Gastrocnemius medialis (tissue), 4 donors: Measurements from ENCODE around the gene KCNAB1. TPM values are rescaled to one million over a fixed set of nuclear protein-coding genes. Genes with fewer than 3 reads are reported as not detected.

Experiments
- ATAC-seq, 2 donors: fragments of 150-250 bp; one replicate each; pipeline ENCODE4 v1.9.1; 2016
- DNase-seq, 2 donors: peaks; one replicate each; pipeline ENCODE4 v3.0.0-alpha.2; 2019
- H3K27ac ChIP-seq, 4 donors: fragments of 200-600 bp; sonication (generic); 1 replicate in 1 of 4; 2 replicates in 3 of 4; pipeline ENCODE4 v1.5.1; 2016 to 2018; ENCODE audit warnings: mild to moderate bottlenecking in 2 of 4, moderate library complexity in 1 of 4
- H3K27me3 ChIP-seq, 3 donors: fragments of 200-600 bp; sonication (generic) in 2 of 3; 1 replicate in 1 of 3; 2 replicates in 2 of 3; pipeline versions ENCODE4 v1.5.1 to v1.6.0; 2016 to 2019; ENCODE audit warnings: mild to moderate bottlenecking in 1 of 3, moderate library complexity in 1 of 3
- H3K36me3 ChIP-seq, 2 donors: fragments of 200-600 bp; sonication (generic) in 1 of 2; one replicate each; pipeline ENCODE4 v1.5.1; 2017 to 2018
- H3K4me1 ChIP-seq, 2 donors: fragments of 200-600 bp; sonication (generic) in 1 of 2; one replicate each; pipeline ENCODE4 v1.5.1; 2016 to 2017; ENCODE audit warnings: mild to moderate bottlenecking in 2 of 2
- H3K4me3 ChIP-seq, 4 donors: fragments of 200-600 bp; sonication (generic) in 3 of 4; 1 replicate in 1 of 4; 2 replicates in 3 of 4; pipeline ENCODE4 v1.5.1; 2016 to 2019; ENCODE audit warnings: mild to moderate bottlenecking in 2 of 4
- H3K9me3 ChIP-seq, 3 donors: fragments of 200-600 bp; sonication (generic) in 2 of 3; 1 replicate in 1 of 3; 2 replicates in 2 of 3; pipeline ENCODE4 v1.5.1; 2016 to 2019
- POLR2A ChIP-seq, 2 donors: fragments of 450-650 bp; IDR thresholded peaks; one replicate each; pipeline ENCODE4 v1.6.1; 2017; ENCODE audit warnings: antibody characterized with exemption in 2 of 2, mild to moderate bottlenecking in 2 of 2, moderate library complexity in 2 of 2
- in situ Hi-C, 4 donors: fragments of 200-750 bp; cut with MboI; loops; one replicate each; pipeline versions ENCODE4 v1.15.0 to v1.8.0; 2017; ENCODE audit warnings: low sequenced_read_pairs in 4 of 4
- intact Hi-C: fragments of 100-400 bp; cut with DNase I; formaldehyde crosslinking; loops from one replicate; pipeline ENCODE4 v1.15.1; 2023; ENCODE audit warnings: low total_unique reads
- total RNA-seq, 4 donors: library from RNA; depleted of rRNA; stranded (reverse); fragments of >200 nt; gene quantifications; one replicate each; pipeline versions ENCODE4 v1.1.0 to v1.2.3, GENCODE V29; 2016
- TF ChIP-seq, protein P1 (sequence below), 5 experiments: fragments of 450-650 bp in 3 of 5; fragments of 200-600 bp in 2 of 5; sonication (generic) in 2 of 5; IDR thresholded peaks in 4 of 5; conservative IDR thresholded peaks in 1 of 5; 1 replicate in 4 of 5; 2 replicates in 1 of 5; pipeline ENCODE4 v1.5.1; 2016 to 2019; ENCODE audit warnings: antibody characterized with exemption in 5 of 5, mild to moderate bottlenecking in 3 of 5, moderate library complexity in 3 of 5

The KCNAB1 gene
- total RNA-seq, 4 donors from 2014 or later, result 0.46 to 3.6 (median 1.9) TPM

DNA sequence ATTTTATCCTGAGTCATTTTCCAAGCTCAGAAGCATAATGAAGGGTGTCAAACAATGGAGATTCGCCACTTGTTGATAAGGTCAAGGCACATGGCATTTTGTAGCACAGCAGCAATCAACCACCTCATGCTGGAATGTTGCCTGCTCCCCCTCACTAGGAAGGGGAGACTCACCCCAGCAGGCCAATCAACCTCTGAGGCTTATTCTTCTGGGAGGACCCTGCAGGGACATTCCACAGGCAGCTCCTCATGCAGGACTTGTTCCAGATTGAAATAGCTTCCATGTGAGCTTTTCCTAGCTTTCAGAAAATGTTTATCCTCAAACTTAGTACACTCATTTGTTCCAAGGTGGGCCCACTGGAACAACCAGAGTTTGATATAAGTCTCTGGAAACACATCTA is 356.9 kb downstream of the KCNAB1 start:
- TF ChIP-seq, protein P1, sequence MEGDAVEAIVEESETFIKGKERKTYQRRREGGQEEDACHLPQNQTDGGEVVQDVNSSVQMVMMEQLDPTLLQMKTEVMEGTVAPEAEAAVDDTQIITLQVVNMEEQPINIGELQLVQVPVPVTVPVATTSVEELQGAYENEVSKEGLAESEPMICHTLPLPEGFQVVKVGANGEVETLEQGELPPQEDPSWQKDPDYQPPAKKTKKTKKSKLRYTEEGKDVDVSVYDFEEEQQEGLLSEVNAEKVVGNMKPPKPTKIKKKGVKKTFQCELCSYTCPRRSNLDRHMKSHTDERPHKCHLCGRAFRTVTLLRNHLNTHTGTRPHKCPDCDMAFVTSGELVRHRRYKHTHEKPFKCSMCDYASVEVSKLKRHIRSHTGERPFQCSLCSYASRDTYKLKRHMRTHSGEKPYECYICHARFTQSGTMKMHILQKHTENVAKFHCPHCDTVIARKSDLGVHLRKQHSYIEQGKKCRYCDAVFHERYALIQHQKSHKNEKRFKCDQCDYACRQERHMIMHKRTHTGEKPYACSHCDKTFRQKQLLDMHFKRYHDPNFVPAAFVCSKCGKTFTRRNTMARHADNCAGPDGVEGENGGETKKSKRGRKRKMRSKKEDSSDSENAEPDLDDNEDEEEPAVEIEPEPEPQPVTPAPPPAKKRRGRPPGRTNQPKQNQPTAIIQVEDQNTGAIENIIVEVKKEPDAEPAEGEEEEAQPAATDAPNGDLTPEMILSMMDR (IDR thresholded peaks at IDR 0.05 in 4 of 5, conservative IDR thresholded peaks at IDR 0.05 in 1 of 5), result no peak
- no peak for TF ChIP-seq POLR2A (IDR thresholded peaks at IDR 0.05)
- no peaks in the 10 kb centered on the region for H3K9me3 ChIP-seq
- no peaks in the 10 kb centered on the region for H3K4me1 ChIP-seq
- ATAC-seq (no peak), DNase-seq (no peak)
- H3K27me3 ChIP-seq, result no peaks in the 10 kb centered on the region
- H3K27ac ChIP-seq, result no peak overlapping the region
- in situ Hi-C loops (no loop called here), intact Hi-C loops (no loop called here)
- no peak overlapping the region for H3K4me3 ChIP-seq
- H3K36me3 ChIP-seq, result no peaks in the 10 kb centered on the region

DNA sequence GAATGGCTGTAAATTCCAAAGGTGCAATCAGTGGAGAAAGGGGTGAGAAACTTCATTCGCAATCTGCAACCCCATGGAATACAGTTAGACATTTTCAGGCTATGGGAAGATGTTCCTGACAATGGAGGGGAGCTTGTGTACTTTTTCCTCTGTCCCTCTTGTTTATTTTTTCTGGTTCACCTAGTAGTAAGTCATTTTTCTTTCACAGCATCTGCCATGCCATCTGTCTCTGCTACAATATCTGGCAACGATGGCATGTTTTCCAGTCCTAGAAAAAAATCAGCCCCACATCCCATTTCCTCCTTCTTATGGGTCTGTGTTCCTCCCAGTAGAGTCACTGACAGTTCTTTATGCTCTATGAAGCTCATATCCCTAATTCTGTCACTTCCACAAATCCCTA is 358.5 kb downstream of the KCNAB1 start:
- in situ Hi-C loops, result no loop called here
- Histone ChIP-seq H3K27ac (no peak overlapping the region), H3K4me1 (no peaks in the 10 kb centered on the region), H3K36me3 (no peaks in the 10 kb centered on the region), H3K4me3 (no peak overlapping the region), H3K9me3 (no peaks in the 10 kb centered on the region), H3K27me3 (no peaks in the 10 kb centered on the region)
- DNase-seq, result no peak
- no peak for TF ChIP-seq POLR2A (IDR thresholded peaks at IDR 0.05)
- TF ChIP-seq, protein P1 (IDR thresholded peaks at IDR 0.05 in 4 of 5, conservative IDR thresholded peaks at IDR 0.05 in 1 of 5), result no peak
- intact Hi-C loops, result no loop called here
- no peak for ATAC-seq

DNA sequence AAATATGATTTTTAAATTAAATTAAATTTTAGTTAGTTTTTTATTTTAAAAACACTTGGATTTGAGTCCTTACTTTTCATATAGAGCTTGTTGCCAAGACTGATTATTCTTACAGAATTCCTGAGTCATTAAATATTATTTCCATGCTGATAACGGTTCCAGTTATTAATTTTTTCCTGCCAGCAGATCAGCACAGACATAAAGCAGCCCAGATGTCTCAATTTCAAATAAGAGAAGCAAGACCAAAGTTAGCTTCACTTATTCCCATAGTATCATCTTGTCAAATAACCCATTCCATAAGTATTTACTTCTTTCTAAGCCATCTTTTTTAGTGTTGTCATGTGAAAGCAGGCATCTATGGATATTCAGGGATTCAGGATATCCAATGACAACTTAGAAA is 359.2 kb downstream of the KCNAB1 start:
- Histone ChIP-seq H3K9me3 (no peaks in the 10 kb centered on the region), H3K27me3 (no peaks in the 10 kb centered on the region), H3K4me3 (no peak overlapping the region), H3K4me1 (peaks cover 0 to 3% of the 10 kb centered on the region in 2 donors), H3K27ac (no peak overlapping the region), H3K36me3 (no peaks in the 10 kb centered on the region)
- ATAC-seq (no peak), DNase-seq (no peak)
- in situ Hi-C loops, result no loop called here
- TF ChIP-seq, protein P1 (IDR thresholded peaks at IDR 0.05 in 4 of 5, conservative IDR thresholded peaks at IDR 0.05 in 1 of 5), result no peak
- no peak for TF ChIP-seq POLR2A (IDR thresholded peaks at IDR 0.05)
- intact Hi-C loops, result no loop called here

DNA sequence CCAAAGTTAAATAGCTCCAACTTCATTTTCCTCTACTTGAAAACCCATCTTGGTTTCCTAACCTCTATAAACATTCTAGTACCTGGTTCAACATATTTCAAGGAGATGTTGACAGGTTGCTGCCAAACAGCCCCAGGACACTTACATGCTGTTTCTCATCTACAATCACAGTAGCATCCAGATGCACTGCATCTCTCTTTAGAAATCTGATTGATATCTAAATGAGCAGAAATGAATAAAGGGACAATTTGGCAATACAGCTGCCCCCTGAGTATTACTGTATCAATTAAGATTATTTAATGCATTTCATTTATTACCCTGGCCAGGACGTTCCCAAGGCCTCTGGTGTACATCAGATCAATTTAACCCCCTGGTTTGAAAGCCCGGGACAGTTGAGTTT is 360.6 kb downstream of the KCNAB1 start:
- Histone ChIP-seq H3K9me3 (no peaks in the 10 kb centered on the region), H3K27me3 (no peaks in the 10 kb centered on the region), H3K36me3 (no peaks in the 10 kb centered on the region), H3K4me3 (no peak overlapping the region), H3K27ac (no peak overlapping the region), H3K4me1 (peaks cover 0 to 3% of the 10 kb centered on the region in 2 donors)
- intact Hi-C loops, result no loop called here
- in situ Hi-C loops, result no loop called here
- TF ChIP-seq POLR2A (IDR thresholded peaks at IDR 0.05), result no peak
- TF ChIP-seq, protein P1 (IDR thresholded peaks at IDR 0.05 in 4 of 5, conservative IDR thresholded peaks at IDR 0.05 in 1 of 5), result no peak
- DNase-seq (no peak), ATAC-seq (no peak)

DNA sequence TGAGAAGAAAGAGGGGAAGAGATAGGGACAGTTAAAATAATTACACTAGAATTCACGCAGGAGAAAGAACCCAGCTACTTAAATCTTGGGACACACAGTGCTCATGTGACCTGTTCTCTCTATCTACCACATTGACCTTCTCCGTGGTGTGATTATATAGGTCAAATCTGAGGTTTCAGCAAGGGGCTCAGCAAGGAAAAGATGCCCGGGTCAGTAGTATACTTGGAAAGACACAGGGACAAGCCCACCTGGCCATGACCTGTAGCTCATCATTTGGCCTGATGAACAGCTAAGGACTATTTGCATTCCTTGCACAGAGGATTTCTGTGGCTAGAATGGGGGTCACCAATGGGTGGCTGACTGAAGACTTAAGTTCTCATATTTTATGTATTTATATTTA is 362.6 kb downstream of the KCNAB1 start:
- intact Hi-C loops (no loop called here), in situ Hi-C loops (no loop called here)
- no peak overlapping the region for H3K27ac ChIP-seq
- ATAC-seq (no peak), DNase-seq (no peak)
- no peaks in the 10 kb centered on the region for H3K9me3 ChIP-seq
- H3K4me1 ChIP-seq, result peaks cover 0 to 3% of the 10 kb centered on the region in 2 donors
- no peak overlapping the region for H3K4me3 ChIP-seq
- H3K27me3 ChIP-seq, result no peaks in the 10 kb centered on the region
- no peaks in the 10 kb centered on the region for H3K36me3 ChIP-seq
- TF ChIP-seq POLR2A (IDR thresholded peaks at IDR 0.05), result no peak
- TF ChIP-seq, protein P1 (IDR thresholded peaks at IDR 0.05 in 4 of 5, conservative IDR thresholded peaks at IDR 0.05 in 1 of 5), result no peak
